Activated naive CD4-positive, alpha-beta T cell treated with anti-CD3 and anti-CD28 coated beads, Interleukin-2, amount 10 ng/mL, durations not matched to agents 7 days and 5 days (primary cell): ENCODE data around the gene PARP12.

Source experiments
- CTCF ChIA-PET: fragments of 350-600 bp; sonication (Branson Sonifier 250); formaldehyde crosslinking; loops from one replicate; lab custom pipeline; 2021; ENCODE audit warnings: antibody characterized with exemption; lab: Charles Lee
- DNase-seq: peaks from one replicate; pipeline ENCODE4 v3.0.0-alpha.2; 2020
- H3K27ac Mint-ChIP-seq: one replicate; pipeline ENCODE4 v1.8.0; 2021; ENCODE audit warnings: mild to moderate bottlenecking, moderate library complexity, mixed read lengths
- H3K27me3 Mint-ChIP-seq: one replicate; pipeline ENCODE4 v1.8.0; 2021; ENCODE audit warnings: mild to moderate bottlenecking, mixed read lengths
- H3K36me3 Mint-ChIP-seq: one replicate; pipeline ENCODE4 v1.8.0; 2021; ENCODE audit warnings: mixed read lengths
- H3K4me1 Mint-ChIP-seq: one replicate; pipeline ENCODE4 v1.8.0; 2021; ENCODE audit warnings: mixed read lengths
- H3K4me3 Mint-ChIP-seq: one replicate; pipeline ENCODE4 v1.8.0; 2021; ENCODE audit warnings: mild to moderate bottlenecking, moderate library complexity, mixed read lengths
- H3K9me3 Mint-ChIP-seq: one replicate; pipeline ENCODE4 v1.8.0; 2021; ENCODE audit warnings: mixed read lengths

PARP12 gene

DNA sequence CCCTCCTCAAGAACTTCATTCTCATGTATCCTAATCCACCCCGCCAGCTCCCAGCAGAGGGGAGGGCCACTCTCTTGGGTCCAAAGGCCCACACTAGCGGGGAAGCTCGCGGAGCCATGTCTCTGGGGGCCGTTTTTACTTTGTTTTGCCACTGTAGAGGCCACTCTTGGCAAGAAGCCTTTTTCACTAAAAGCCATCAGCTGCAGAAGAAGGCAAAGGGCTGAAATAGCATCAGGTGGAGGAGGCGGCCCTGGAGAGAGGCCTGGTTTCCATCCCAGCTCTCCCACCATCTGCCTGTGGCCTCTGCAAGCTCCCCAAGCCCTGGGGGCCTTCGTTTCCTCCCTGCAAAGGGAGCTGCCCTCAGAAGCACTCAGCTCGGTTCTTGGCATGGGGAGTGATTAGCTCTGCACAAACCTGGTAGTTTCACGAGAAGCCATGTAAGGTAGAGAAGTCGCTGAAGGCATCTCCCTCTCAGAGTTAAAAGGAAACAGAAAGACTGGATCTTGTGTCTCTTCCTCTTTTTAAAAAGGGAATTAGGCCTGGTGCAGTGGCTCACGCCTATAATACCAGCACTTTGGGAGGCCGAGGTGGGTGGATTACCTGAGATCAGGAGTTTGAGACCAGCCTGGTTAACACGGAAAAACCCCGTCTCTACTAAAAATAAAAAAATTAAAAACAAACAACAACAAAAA is 70.3 kb downstream of the PARP12 start:
- Mint-ChIP-seq H3K27ac (no peak overlapping the region), H3K27me3 (no peaks in the 10 kb centered on the region), H3K36me3 (no peaks in the 10 kb centered on the region), H3K9me3 (no peaks in the 10 kb centered on the region), H3K4me3 (no peak overlapping the region), H3K4me1 (no peaks in the 10 kb centered on the region)
- CTCF ChIA-PET = interaction anchor here (0.6 to 1.9 kb wide), 6 partner anchors 10 to 398 kb away, joined by 3 to 6 read pairs (median 4); no protein-coding TSS in a partner anchor
- DNase-seq = no peak

DNA sequence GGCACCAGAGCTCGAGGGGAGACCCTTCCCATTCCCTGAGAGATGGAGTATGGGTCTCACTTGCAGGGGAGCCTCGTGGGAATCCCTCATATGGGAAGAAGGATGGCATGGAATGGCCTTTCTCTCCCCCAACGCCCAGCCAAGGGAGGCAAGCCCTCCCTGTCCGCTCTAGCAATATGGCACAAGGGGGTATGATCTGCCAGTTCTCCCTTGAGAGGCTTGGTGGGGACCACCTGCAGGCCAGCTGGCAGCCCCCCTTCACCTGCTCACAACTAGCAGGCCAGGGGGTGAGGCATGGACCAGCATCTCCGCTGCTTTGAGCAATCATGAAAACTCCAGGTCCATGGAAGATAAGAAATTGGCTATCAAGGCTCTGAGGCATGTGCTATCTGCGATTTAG is 70.8 kb downstream of the PARP12 start:
- no peak overlapping the region for H3K27ac Mint-ChIP-seq
- CTCF ChIA-PET = interaction anchor here (0.6 to 1.9 kb wide), 4 partner anchors 11 to 398 kb away, joined by 3 to 5 read pairs (median 4); no protein-coding TSS in a partner anchor
- no peaks in the 10 kb centered on the region for H3K9me3 Mint-ChIP-seq
- no peak for DNase-seq
- no peak overlapping the region for H3K4me3 Mint-ChIP-seq
- no peaks in the 10 kb centered on the region for H3K4me1 Mint-ChIP-seq
- no peaks in the 10 kb centered on the region for H3K27me3 Mint-ChIP-seq
- no peaks in the 10 kb centered on the region for H3K36me3 Mint-ChIP-seq

DNA sequence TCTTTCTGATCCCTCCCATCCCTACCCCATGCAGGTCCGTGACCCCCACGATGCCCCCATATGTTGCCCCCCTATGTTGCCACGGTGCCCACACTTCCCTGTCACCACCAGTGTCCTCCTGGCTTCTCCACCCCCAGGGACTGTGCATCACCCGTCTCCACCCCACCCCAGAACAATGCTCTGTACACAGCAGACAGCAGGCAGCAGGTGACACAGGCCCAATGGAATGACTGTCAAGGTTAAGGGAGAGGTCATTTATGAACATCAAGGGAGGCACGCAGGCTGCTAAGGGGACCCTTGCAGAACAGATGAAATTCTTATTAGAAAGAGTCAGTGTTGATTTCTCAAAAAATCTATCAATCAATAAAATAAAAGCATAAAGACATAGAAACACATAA is 71.5 kb downstream of the PARP12 start:
- no peaks in the 10 kb centered on the region for H3K4me1 Mint-ChIP-seq
- H3K36me3 Mint-ChIP-seq = no peaks in the 10 kb centered on the region
- CTCF ChIA-PET = interaction anchor here (1.5 to 1.9 kb wide), 2 partner anchors 13 to 15 kb away, joined by 4 to 5 read pairs; no protein-coding TSS in a partner anchor
- H3K27me3 Mint-ChIP-seq = no peaks in the 10 kb centered on the region
- H3K9me3 Mint-ChIP-seq = no peaks in the 10 kb centered on the region
- DNase-seq = no peak
- no peak overlapping the region for H3K27ac Mint-ChIP-seq
- no peak overlapping the region for H3K4me3 Mint-ChIP-seq

DNA sequence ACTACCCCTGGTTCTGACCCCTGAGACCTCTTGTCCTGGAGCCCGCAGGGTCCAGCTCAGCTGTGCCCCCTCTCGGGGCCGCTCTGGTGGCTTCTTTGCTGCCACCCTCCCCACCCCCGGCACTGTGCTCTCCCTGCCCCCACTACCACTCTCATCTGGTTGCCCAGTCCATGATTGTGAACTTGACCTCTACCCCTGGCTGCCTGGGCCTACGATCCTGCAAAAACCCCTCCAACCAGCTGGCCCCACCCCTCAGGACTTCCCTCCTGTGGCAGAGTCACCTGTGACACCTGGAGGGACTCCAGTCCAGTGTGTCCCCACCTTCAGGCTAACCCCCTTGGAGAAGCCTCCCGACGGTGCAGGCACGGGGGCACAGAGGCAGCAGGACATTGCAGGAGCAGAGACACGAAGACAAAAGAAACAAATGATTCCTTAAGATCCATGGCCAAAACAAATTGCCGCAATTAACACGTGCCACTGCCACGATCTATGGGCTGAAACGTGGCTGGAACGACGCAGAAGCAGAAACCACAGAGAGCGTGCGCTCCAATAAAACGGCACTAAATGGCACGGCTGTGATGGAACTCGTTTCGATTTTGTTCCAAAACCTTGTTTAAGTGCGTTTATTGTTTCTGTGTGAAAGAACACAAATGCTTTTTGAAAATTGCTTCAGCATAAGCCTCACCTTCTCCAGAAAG is 72.0 kb downstream of the PARP12 start:
- Mint-ChIP-seq H3K4me1 (no peaks in the 10 kb centered on the region), H3K4me3 (no peak overlapping the region), H3K27me3 (no peaks in the 10 kb centered on the region), H3K27ac (no peak overlapping the region), H3K36me3 (no peaks in the 10 kb centered on the region), H3K9me3 (no peaks in the 10 kb centered on the region)
- CTCF ChIA-PET = interaction anchor here (0.9 kb wide), 1 partner anchor 345 kb away, joined by 3 read pairs; no protein-coding TSS in a partner anchor
- DNase-seq = no peak

DNA sequence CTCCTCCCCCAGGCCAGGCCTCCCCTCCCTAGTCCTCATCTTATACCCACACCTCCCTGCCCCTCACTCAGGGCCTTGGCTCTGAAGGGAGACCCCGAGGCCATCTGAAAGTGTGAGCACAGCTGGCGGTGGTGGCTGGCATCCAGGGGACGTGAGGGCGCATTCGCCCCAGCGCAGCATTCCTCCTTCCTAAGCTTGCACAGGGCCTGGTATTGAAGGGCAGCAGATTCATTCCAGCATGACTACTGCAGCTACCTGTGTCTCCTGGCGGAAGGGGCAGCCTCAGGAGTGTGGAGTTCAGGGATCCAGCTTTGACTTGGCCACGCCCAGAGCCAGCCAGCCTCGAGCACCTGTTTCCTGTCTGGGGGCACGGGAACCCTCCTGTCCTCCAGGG is 72.6 kb downstream of the PARP12 start:
- Mint-ChIP-seq H3K36me3 (no peaks in the 10 kb centered on the region), H3K27me3 (peaks cover under 1% of the 10 kb centered on the region), H3K4me1 (no peaks in the 10 kb centered on the region), H3K27ac (no peak overlapping the region), H3K9me3 (no peaks in the 10 kb centered on the region), H3K4me3 (no peak overlapping the region)
- CTCF ChIA-PET = interaction anchor here (0.9 kb wide), 1 partner anchor 344 kb away, joined by 3 read pairs; no protein-coding TSS in a partner anchor
- no peak for DNase-seq

DNA sequence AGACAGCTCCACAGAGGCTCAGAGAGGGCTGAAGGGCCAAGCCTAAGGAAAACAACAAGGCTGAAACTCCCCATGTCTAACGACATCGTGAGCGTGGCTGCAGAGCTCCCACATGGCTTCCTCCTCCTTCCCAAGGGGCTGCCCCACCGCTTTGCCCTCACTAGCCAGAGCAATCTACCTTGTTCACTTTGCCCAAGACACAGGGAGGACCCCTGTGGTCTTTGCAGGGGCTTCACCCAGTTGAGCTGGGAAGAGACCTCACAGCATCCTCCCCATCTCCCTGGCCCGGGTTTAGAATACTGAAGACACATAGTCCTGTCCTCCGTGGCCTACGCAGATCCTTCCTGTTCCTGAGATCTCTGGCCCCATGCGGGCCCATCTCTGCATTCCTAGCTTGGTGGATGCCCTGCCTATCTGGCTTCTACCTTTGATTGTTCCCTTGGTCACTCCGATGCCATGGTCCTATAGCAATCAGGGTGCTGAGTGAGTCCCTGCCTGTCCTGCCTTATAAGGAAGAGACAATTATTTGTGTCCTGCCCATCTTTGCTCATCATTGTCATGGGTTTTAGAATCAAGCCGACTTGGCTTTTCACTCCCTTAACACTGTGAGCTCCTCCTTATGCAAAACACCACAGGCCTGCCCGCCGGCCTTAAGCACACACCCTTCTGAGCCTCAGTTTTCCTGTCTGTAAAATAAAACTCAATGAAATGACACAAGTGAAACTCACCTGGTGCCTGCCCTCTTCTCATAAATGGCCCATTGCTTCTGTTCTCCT is 73.2 kb downstream of the PARP12 start:
- H3K27me3 Mint-ChIP-seq = peaks cover 7% of the 10 kb centered on the region
- CTCF ChIA-PET = interaction anchor here (1.4 to 2.0 kb wide), 2 partner anchors 344 to 371 kb away, joined by 4 to 7 read pairs; no protein-coding TSS in a partner anchor
- no peak overlapping the region for H3K27ac Mint-ChIP-seq
- no peaks in the 10 kb centered on the region for H3K36me3 Mint-ChIP-seq
- no peaks in the 10 kb centered on the region for H3K9me3 Mint-ChIP-seq
- no peaks in the 10 kb centered on the region for H3K4me1 Mint-ChIP-seq
- no peak overlapping the region for H3K4me3 Mint-ChIP-seq
- no peak for DNase-seq

DNA sequence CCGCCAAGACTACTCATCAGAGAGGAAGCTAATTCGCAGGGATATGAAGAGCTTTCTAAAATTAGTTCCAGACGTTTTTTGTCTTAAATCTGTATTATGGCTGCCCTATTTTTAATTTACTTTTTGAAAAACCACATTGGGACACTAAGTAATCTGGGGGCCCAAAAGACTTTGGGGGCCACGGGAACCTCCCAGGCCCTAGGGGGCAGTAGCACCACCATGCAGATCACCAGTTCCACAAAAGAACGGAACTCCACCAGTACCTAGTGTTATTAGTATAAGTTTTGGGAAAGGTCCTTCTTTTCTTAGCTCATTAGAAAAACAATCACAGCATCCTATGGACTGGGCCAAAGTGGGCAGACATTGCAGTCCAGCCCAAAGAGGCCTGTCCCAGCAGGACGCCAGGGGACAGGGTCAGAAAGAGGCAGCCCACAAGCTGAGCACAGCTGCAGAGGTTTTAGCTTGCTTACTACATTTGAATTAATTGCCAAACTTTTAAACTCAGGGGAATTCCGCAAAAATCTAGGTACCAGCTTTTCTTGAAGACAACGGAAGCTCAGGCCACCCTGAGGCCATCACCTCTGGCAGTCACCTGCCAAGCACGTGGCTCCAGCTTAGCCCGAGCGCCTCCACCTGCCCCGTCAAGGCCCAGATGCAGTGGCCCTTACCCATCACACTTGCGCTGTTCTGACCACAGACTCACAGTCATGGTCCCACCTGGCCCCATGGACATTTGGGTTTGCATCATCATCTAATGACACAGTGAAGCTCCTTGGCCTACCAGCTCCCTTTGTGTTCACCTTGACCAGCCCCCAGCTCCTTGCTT is 74.8 kb downstream of the PARP12 start:
- Mint-ChIP-seq H3K9me3 (no peaks in the 10 kb centered on the region), H3K27ac (no peak overlapping the region), H3K27me3 (peaks cover 23% of the 10 kb centered on the region), H3K36me3 (no peaks in the 10 kb centered on the region), H3K4me1 (no peaks in the 10 kb centered on the region), H3K4me3 (no peak overlapping the region)
- CTCF ChIA-PET = interaction anchor here (0.9 to 2.0 kb wide), 4 partner anchors 14 to 367 kb away, joined by 3 to 7 read pairs (median 4); no protein-coding TSS in a partner anchor
- no peak for DNase-seq

DNA sequence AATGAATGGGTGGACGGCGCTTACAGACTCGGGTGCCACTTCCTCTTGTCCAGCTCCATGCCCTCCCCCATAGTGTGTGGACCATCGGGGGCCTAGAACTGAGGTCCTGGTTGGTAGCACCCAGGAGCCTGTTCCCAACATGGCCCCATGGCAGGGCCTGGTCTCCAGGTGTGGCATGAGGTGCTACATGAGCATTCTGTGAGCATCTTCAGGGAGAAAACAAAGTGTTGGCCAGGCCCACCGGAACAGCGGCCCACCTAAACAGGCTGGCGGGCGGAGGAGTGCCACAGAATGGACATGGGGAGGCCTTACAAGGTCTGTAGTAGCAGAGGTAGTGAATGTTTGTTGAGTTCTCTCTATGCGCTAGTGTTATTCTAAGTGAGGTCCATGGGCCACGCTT is 76.9 kb downstream of the PARP12 start:
- H3K27ac Mint-ChIP-seq = no peak overlapping the region
- H3K36me3 Mint-ChIP-seq = no peaks in the 10 kb centered on the region
- CTCF ChIA-PET = interaction anchor here (1.2 kb wide), 1 partner anchor 9 kb away, joined by 3 read pairs; no protein-coding TSS in a partner anchor

DNA sequence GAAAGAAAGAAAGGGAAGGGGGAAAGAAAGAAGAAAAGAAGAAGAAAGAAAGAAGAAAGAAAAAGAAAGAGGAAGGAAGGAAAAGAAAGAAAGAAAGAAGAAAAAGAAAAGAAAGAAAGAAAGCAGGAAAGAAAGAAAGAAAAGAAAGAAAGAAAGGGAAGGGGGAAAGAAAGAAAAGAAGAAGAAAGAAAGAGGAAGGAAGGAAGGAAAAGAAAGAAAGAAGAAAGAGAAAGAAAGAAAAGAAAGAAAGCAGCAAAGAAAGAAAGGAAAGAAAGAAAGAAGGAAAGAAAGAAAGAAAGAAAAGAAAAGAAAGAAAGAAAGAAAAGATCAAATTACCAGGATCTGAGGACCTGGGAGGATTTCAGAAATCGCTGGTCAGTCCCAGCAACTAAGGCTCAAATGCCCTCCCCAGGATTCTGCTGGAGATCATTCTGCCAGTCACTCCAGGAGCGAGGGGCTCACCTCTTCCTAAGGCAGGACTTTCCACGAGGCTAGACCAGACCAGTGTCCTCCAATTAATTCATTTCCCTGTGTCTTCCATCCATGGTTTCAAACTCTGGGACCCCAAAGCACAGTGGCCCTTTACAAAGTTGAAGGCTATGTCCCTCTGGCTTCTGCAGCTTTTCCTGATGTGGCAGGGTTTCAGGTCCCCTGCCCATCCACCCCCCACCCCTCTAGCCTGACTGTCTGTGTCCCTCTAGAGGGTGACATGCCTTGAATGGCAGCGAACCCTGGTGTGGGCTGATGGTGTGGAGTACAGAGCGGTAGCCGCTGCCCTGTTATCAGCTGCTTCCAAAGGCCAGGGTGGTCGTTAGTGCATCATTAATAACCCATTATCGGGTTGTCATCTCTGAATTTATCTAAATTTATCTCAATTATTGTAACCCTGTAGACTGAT is 77.9 kb downstream of the PARP12 start:
- DNase-seq = no peak
- Mint-ChIP-seq H3K27me3 (peaks cover 28% of the 10 kb centered on the region), H3K36me3 (no peaks in the 10 kb centered on the region), H3K27ac (no peak overlapping the region), H3K9me3 (no peaks in the 10 kb centered on the region), H3K4me3 (no peak overlapping the region), H3K4me1 (peaks cover 18% of the 10 kb centered on the region)
- CTCF ChIA-PET = interaction anchor here (1.2 kb wide), 1 partner anchor 10 kb away, joined by 3 read pairs; no protein-coding TSS in a partner anchor

More for the DNA sequence above, 76.9 kb downstream of the PARP12 start:
- Mint-ChIP-seq H3K9me3 (no peaks in the 10 kb centered on the region), H3K27me3 (peaks cover 28% of the 10 kb centered on the region), H3K4me1 (peaks cover 8% of the 10 kb centered on the region), H3K4me3 (no peak overlapping the region)
- no peak for DNase-seq

DNA sequence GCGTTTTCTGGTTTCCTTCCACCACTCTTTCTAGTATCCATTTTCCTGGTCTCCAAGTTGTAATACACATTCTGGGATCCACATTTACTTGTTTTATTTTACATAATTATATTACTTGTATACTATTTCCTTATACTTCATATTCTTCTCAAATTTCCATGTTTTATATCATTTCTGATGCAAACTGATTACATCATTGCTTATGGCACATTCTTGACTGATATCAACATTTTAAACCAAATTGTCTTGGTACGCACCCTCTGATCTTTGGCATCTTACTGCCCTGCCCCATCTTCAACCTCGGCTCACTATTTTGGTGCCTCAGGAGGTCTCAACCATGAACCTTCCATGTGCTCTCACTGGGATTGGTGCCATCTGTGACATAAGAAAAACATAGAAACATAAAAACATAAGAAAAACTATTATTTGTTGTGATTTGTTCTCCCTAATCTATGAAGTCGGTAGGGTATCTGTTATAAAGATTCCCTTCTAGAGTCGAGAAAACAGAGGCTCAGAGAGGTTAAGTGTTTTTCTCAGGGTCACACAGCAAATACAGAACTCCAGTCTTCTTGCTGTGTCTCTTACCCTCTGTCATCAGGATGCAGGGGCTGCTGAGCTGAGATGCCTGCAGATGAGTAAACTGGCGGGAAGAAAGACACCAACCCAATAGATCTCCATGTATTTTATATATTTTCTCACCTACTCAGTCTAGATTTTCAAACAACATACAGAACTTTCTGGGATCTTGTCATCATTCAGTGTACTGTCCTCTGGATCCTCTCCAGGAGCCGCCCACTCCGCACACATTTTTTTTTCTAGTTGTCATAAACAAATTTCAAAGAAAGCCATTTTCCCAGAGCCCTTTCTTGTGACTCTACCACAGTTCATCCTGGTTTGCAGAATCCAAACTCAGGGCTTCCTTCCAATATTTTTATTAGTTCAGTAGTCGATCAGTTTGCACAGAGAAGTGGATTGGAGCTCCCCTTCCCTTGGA is 79.5 kb downstream of the PARP12 start:
- DNase-seq = no peak
- H3K4me3 Mint-ChIP-seq = no peak overlapping the region
- no peak overlapping the region for H3K27ac Mint-ChIP-seq
- peaks cover 21% of the 10 kb centered on the region for H3K4me1 Mint-ChIP-seq
- H3K9me3 Mint-ChIP-seq = no peaks in the 10 kb centered on the region
- no peaks in the 10 kb centered on the region for H3K36me3 Mint-ChIP-seq
- CTCF ChIA-PET = no interaction called here
- peaks cover 28% of the 10 kb centered on the region for H3K27me3 Mint-ChIP-seq

DNA sequence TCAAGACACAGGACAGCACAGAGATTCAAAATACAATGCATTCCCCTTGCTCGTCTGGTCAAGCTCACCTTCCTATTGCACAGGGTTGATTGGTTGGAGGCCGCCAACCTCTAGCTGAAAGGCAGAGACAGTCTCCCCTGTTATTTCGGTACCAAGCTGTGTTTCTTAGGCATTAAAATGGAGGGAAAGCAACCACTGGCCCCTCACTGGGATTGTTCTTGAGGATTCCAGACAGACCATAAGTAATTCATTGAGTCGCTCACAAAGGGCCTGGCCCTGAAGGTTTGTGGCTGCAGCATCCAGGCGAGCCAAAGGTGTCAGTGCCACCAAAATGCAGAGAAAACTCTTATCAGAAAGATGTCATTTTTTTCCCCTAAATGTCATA is 81.2 kb downstream of the PARP12 start:
- DNase-seq = no peak
- peaks cover 21% of the 10 kb centered on the region for H3K4me1 Mint-ChIP-seq
- H3K27me3 Mint-ChIP-seq = peaks cover 28% of the 10 kb centered on the region
- H3K9me3 Mint-ChIP-seq = peaks cover 3% of the 10 kb centered on the region
- H3K4me3 Mint-ChIP-seq = no peak overlapping the region
- CTCF ChIA-PET = interaction anchor here (0.6 to 0.7 kb wide), 2 partner anchors 96 to 427 kb away, joined by 3 read pairs; no protein-coding TSS in a partner anchor
- H3K27ac Mint-ChIP-seq = peak overlapping the region; percentile 50
- no peaks in the 10 kb centered on the region for H3K36me3 Mint-ChIP-seq
